Inflammatory macrophage treated with lipopolysaccharide for 1 hour (primary cell): ENCODE results near the gene PCSK6.

Experiments used
- DNase-seq, 2 donors: peaks; one replicate each; pipeline ENCODE4 v3.0.0-alpha.2; 2020 to 2022

Gene PCSK6

GRCh38 chr15:101522621-101523559 is 33.4 kb upstream of the PCSK6 start:
- no peak for DNase-seq

GRCh38 chr15:101522091-101522490 is 32.6 kb upstream of the PCSK6 start:
- DNase-seq = no peak

GRCh38 chr15:101521591-101521990 is 32.1 kb upstream of the PCSK6 start:
- peak in 1 of 2 donors; percentile 29 for DNase-seq

GRCh38 chr15:101521069-101521468 is 31.6 kb upstream of the PCSK6 start:
- no peak for DNase-seq

- no peak for DNase-seq
Measured at GRCh38 chr15:101520395-101520794, 30.9 kb upstream of the PCSK6 start.

GRCh38 chr15:101517504-101517903 is 28.0 kb upstream of the PCSK6 start:
- DNase-seq = no peak

GRCh38 chr15:101514318-101514717 is 24.8 kb upstream of the PCSK6 start:
- no peak for DNase-seq

- DNase-seq = no peak
Measured at GRCh38 chr15:101511717-101512116, 22.2 kb upstream of the PCSK6 start.

GRCh38 chr15:101510212-101511197 is 21.0 kb upstream of the PCSK6 start:
- DNase-seq = peak; percentile 88 to 96

GRCh38 chr15:101509279-101509678 is 19.8 kb upstream of the PCSK6 start:
- DNase-seq = no peak

- DNase-seq = no peak
Measured at GRCh38 chr15:101506491-101506890, 17.0 kb upstream of the PCSK6 start.

GRCh38 chr15:101505610-101506337 is 16.3 kb upstream of the PCSK6 start:
- no peak for DNase-seq

- DNase-seq = no peak
Measured at GRCh38 chr15:101504866-101505609, 15.5 kb upstream of the PCSK6 start.

- no peak for DNase-seq
Measured at GRCh38 chr15:101504373-101504772, 14.9 kb upstream of the PCSK6 start.

- no peak for DNase-seq
Measured at GRCh38 chr15:101503296-101503599, 13.7 kb upstream of the PCSK6 start.

- no peak for DNase-seq
Measured at GRCh38 chr15:101502572-101503295, 13.2 kb upstream of the PCSK6 start.

GRCh38 chr15:101501703-101502373 is 12.3 kb upstream of the PCSK6 start:
- peak; percentile 38 to 45 for DNase-seq

- DNase-seq = peak; percentile 7 to 44
Measured at GRCh38 chr15:101500865-101501551, 11.5 kb upstream of the PCSK6 start.

GRCh38 chr15:101499863-101500713 is 10.6 kb upstream of the PCSK6 start:
- DNase-seq = peak in 1 of 2 donors; percentile 9
